ENCODE data around the gene CRB3. TPM values are rescaled to one million over a fixed set of nuclear protein-coding genes. Genes with fewer than 3 reads are reported as not detected.
"Not testable (repeated sequence)": the region's sequence is repeated elsewhere in the genome, so short reads cannot be mapped to it uniquely, and the experiment has no call there.

CRB3 gene
- total RNA-seq, 2 experiments from 2014 or later: 1.1 TPM; not detected in 1

DNA sequence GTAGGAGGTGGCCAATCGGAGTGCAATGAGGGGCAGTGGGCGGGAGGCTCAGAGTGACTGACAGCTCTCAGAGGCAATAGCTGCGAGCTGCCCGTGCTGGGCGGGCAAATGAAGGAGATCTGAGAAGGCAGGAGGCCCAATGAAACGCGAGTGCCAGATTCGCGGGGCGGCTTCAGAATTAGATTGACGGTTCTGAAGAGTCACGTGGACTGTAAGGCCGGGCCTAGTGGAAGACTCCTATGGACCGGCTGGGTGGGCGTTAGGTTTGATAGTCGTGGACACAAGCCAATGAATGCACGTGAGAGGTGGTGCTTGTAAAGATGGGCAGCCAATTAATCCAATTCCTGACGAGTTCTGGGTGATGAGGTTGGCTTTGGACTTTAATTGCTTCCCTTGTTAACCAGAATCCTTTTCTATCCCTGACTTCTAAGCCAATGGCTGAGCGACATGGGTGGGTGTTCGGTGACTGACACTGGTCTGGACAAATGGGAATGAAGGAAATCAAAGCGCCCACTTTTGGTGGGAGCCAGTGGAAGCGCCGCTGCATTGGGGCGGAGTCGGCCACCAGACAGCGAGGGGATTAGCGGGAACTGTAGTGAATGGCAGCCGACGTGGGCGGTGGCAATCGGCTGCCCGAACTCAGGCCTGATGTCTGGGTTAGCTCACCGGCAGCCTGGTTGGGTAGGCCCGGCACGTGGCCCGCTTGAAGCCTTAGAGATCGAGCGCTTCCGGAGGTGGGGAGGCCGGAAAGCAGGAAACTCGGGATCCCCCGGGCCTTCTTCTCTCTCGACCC, 38.9 kb upstream of the CRB3 start:
- Mint-ChIP-seq H3K27me3 (ENCODE audit: low read depth) (no peaks in the 10 kb centered on the region), H3K9me3 (ENCODE audit: insufficient read depth) (no peaks in the 10 kb centered on the region), H3K27ac (peak overlapping the region; percentile 97), H3K4me3 (peak overlapping the region; percentile 68), H3K4me1 (ENCODE audit: low read depth) (peaks cover 37% of the 10 kb centered on the region), H3K36me3 (ENCODE audit: low read depth) (peaks cover 26% of the 10 kb centered on the region)
- ChIA-PET POLR2A (interaction anchor here (0.6 to 1.8 kb wide), 7 partner anchors 10 to 376 kb away, joined by 3 to 11 read pairs (median 4); partner anchors contain the start of genes DENND1C and GTF2F1), CTCF (interaction anchor here (0.7 to 1.9 kb wide), 12 partner anchors 10 to 363 kb away, joined by 3 to 7 read pairs (median 4); partner anchors contain the start of genes ALKBH7, DENND1C and SLC25A23)
- ATAC-seq (peak; percentile 90), DNase-seq (peak; percentile 100)

DNA sequence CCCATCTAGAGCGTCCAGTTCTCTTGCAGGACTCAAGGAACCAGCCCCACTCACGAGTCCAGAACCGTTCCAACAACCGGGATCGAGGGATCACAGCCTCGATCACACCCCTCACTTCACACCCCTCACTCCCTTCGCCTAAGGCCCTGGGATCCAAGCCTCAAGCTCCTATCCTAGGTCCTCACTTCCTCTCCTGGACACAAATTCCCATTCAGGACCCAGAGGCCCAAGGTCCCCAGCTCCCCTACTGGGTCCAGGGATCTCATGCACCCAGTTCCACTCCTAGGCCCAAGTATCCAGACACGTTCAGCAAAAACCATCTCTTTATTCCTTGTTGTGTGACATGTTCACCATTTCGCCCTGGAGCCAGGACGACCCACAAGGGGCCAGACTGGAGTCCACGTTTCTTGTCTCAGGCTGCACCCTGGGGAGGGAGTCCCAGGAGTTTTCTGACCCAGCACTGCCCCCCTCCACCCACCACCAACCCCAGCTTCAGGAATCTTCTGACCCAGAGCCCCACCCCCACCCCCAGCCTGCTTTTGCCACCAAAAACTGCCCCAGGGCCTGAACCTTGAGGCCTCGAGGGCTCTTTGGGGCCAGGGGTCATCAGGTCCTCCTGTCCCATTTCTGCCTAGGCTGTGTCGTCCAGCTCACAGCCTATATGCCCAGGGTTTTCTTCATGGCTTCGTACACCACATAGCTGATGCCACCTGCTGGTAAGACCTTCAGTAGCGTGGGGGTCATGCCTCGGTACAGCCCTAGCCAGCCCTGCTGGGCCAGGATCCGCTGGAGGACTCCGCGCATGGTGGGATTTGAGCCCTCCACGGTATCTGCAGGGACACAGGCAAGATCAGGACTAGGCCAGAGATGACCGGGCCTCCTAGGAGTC, 38.1 kb upstream of the CRB3 start:
- ChIA-PET POLR2A (interaction anchor here (1.5 to 1.8 kb wide), 2 partner anchors 9 to 56 kb away, joined by 3 to 11 read pairs; partner anchors contain the start of gene DENND1C), CTCF (interaction anchor here (1.1 to 1.9 kb wide), 8 partner anchors 9 to 364 kb away, joined by 3 to 7 read pairs (median 4); partner anchors contain the start of genes ALKBH7, DENND1C and SLC25A23)
- Mint-ChIP-seq H3K27ac (peak overlapping the region; percentile 97), H3K36me3 (ENCODE audit: low read depth) (peaks cover 17% of the 10 kb centered on the region), H3K4me1 (ENCODE audit: low read depth) (peaks cover 38% of the 10 kb centered on the region), H3K4me3 (peak overlapping the region; percentile 68), H3K9me3 (ENCODE audit: insufficient read depth) (no peaks in the 10 kb centered on the region), H3K27me3 (ENCODE audit: low read depth) (no peaks in the 10 kb centered on the region)
- no peak for DNase-seq
- ATAC-seq: no peak

DNA sequence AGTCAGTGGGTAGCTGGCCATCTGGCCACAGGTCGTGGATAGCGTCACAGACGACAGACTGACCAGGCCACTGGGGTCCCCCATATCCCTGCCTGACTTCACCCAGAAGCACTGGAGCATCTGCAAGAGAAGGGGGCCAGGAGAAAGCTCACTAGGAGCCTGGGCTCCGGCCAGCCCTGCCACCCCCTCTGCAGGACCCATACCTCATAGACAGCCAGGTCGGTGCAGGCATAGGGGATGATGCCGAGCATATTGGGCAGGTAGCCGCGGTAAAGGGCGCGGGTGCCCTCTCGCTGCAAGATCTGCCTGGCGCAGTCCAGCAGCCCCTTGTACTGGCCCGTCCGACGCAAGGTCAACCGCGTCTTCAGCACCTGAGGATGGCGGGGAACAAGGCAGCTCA, 36.9 kb upstream of the CRB3 start:
- Mint-ChIP-seq H3K4me1 (ENCODE audit: low read depth) (peaks cover 33% of the 10 kb centered on the region), H3K9me3 (ENCODE audit: insufficient read depth) (no peaks in the 10 kb centered on the region), H3K36me3 (ENCODE audit: low read depth) (peaks cover 12% of the 10 kb centered on the region), H3K4me3 (no peak overlapping the region), H3K27ac (no peak overlapping the region), H3K27me3 (ENCODE audit: low read depth) (no peaks in the 10 kb centered on the region)
- no peak for DNase-seq
- no peak for ATAC-seq
- ChIA-PET CTCF (no interaction called here), POLR2A (no interaction called here)

DNA sequence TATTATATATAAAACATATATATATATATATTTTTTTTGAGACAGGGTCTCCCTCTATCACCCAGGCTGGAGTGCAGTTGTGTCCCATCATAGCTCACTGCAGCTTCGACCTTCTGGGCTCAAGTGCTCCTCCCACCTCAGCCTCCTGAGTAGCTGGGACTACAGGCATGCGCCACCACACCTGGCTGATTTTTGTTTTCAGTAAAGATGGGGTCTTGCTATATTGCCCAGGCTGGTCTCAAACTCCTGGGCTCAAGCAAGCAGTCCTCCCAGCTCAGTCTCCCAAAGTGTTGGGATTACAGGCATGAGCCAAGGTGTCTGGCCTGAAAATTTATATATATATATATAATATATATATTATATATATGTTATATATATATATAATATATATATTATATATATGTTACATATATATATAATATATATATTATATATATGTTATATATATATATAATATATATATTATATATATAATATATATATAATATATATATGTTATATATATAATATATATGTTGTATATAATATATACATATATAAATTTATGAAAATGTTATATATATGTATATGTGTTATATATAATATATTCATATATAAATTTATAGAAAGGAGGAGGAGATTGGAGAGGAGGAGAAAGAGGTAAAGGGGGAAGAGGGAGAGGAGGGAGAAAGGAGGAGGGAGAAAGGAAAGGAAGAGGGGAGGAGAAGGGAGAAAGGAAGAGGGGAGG, 35.2 kb upstream of the CRB3 start:
- H3K4me1 Mint-ChIP-seq (ENCODE audit: low read depth): peaks cover 20% of the 10 kb centered on the region
- H3K27me3 Mint-ChIP-seq (ENCODE audit: low read depth); H3K27ac Mint-ChIP-seq; H3K36me3 Mint-ChIP-seq (ENCODE audit: low read depth); ATAC-seq; CTCF ChIA-PET; DNase-seq; H3K9me3 Mint-ChIP-seq (ENCODE audit: insufficient read depth); H3K4me3 Mint-ChIP-seq: not testable (repeated sequence)
- POLR2A ChIA-PET: interaction anchor here (0.7 kb wide), 1 partner anchor 31 kb away, joined by 3 read pairs; the partner anchor contains the start of gene SLC25A23

DNA sequence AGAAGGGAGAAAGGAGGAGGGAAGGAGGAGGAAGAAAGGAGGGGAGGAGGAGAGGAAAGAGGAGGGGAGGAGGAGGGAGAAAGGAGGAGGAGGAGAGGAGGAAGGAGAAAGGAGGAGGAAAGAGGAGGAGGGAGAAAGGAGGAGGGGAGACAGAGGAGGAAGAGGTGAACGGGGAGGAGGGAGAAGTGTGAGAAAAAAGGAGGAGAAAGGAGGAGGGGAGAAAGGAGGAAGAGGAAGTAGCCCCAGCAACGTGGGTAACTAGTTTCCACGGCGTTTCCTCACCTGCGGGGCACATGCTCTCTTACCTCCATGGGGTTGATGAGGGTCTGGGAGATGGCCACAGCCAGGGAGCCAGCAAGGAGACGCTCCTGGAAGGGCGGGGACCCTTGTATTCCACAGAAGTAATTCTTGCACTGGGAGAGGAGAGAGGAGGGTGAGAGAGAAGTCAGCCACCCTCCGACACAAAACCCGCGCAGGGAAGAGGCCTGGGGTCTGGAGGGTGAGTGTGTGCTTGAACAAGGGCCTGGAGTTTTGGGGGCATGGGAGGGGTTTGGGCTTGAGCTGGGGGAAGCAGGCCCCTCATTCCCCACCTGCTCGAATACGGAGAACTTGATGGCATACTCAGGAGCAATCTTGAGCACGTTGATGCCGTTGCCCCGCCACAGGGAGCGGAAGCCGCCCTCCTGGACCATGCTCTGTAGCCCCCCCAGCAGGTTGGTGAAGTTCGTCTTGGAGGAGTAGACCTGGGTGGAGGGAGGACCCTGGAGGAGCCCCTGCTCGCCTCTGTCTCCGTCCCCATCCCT, 34.5 kb upstream of the CRB3 start:
- POLR2A ChIA-PET: no interaction called here
- H3K27me3 Mint-ChIP-seq (ENCODE audit: low read depth): no peaks in the 10 kb centered on the region
- DNase-seq (no peak), ATAC-seq (no peak)
- no peaks in the 10 kb centered on the region for H3K9me3 Mint-ChIP-seq (ENCODE audit: insufficient read depth)
- no peaks in the 10 kb centered on the region for H3K36me3 Mint-ChIP-seq (ENCODE audit: low read depth)
- CTCF ChIA-PET: no interaction called here
- H3K4me3 Mint-ChIP-seq: peak overlapping the region; percentile 49
- peak overlapping the region; percentile 52 for H3K27ac Mint-ChIP-seq
- H3K4me1 Mint-ChIP-seq (ENCODE audit: low read depth): peaks cover 20% of the 10 kb centered on the region

DNA sequence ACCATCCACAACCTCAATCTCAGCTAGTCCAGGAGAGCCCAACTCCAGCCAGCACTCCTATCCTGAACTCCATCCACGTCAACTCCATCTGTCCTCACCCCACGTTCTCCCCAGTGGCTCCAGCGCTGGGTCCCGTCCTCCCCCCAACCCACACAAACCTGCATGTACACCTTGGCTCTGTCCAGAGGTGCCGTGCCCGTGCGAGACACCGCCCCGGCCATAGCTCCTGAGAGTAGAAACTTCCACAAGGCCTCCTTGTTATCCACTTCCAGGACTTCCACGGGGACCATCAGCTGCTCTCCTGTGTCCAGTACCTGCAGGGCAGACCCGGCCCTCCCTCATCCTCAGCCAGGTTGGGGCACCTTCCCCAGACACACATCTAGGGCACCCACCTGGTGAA, 32.2 kb upstream of the CRB3 start:
- ChIA-PET CTCF (interaction anchor here (1.2 kb wide), 1 partner anchor 73 kb away, joined by 3 read pairs; no protein-coding TSS in a partner anchor), POLR2A (no interaction called here)
- H3K36me3 Mint-ChIP-seq (ENCODE audit: low read depth): no peaks in the 10 kb centered on the region

DNA sequence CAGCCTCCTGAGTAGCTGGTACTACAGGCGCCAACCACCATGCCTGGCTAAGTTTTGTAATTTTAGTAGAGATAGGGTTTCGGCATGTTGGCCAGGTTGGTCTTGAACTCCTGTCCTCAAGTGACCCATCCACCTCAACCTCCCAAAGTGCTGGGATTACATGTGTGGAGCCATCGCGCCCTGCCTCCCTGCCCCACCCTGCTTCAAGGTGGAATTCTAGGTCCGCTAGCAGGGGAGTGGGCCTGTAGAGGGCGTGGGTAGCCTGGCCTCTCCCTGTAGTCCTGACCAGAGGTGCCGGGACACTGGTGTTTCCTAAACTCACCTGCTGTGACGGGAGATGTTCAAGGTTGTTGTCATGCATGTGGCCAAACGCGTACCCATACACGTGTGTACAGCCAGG, 30.9 kb upstream of the CRB3 start:
- Mint-ChIP-seq H3K4me3 (no peak overlapping the region), H3K27ac (no peak overlapping the region), H3K27me3 (ENCODE audit: low read depth) (no peaks in the 10 kb centered on the region), H3K36me3 (ENCODE audit: low read depth) (no peaks in the 10 kb centered on the region), H3K9me3 (ENCODE audit: insufficient read depth) (no peaks in the 10 kb centered on the region), H3K4me1 (ENCODE audit: low read depth) (peaks cover 9% of the 10 kb centered on the region)
- CTCF ChIA-PET: no interaction called here
- no peak for ATAC-seq
- no peak for DNase-seq
- POLR2A ChIA-PET: no interaction called here

More for the DNA sequence above, 32.2 kb upstream of the CRB3 start:
- Mint-ChIP-seq H3K4me3 (no peak overlapping the region), H3K4me1 (ENCODE audit: low read depth) (peaks cover 9% of the 10 kb centered on the region), H3K27ac (no peak overlapping the region), H3K9me3 (ENCODE audit: insufficient read depth) (no peaks in the 10 kb centered on the region), H3K27me3 (ENCODE audit: low read depth) (no peaks in the 10 kb centered on the region)
- no peak for DNase-seq
- ATAC-seq: no peak

DNA sequence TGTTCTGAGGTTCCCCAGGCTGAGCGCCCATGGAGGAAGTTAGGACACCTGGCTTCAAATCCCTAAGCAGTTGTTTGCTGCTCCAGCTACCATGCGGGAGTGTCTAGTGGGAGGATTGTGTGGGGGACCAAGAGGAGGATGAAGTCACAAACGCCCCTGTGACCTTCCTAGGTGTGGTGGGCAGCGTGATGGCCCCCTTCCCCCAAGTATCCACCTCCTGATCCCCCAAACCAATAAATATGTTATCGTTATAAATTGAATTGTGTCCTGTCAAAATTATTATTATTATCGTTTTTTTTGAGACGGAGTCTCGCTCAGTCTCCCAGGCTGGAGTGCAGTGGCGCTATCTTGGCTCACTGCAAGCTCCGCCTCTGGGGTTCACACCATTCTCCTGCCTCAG, 30.4 kb upstream of the CRB3 start, which contains the start of gene SLC25A41:
TSS of gene SLC25A41 (minus strand) at position 101 of the 400 bp plus-strand sequence. CDS start at position 31, 70 bp downstream.
- Mint-ChIP-seq H3K36me3 (ENCODE audit: low read depth) (no peaks in the 10 kb centered on the region), H3K9me3 (ENCODE audit: insufficient read depth) (no peaks in the 10 kb centered on the region), H3K4me3 (no peak within 1 kb of the TSS), H3K4me1 (ENCODE audit: low read depth) (peaks cover 9% of the 10 kb centered on the region), H3K27ac (no peak within 1 kb of the TSS), H3K27me3 (ENCODE audit: low read depth) (no peaks in the 10 kb centered on the region)
- CTCF ChIA-PET: no interaction called here
- no peak for DNase-seq
- ATAC-seq: no peak
- POLR2A ChIA-PET: no interaction called here

DNA sequence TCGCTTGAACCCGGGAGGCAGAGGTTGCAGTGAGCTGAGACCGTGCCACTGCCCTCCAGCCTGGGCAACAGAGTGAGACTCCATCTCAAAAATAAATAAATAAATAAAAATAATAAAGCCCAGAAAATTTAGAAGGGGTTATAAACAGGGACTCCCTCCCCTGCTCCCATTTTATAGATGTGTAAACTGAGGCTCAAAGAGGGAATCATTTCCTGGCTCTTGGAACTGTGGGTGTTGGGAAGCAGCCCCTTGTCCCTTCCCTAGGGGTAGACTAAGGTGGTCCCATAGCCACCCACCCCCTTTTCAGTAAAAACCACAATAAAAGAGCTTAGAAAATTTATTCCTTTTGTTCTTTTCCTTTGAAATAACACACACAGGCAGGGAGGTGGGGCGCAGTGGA, 24.3 kb upstream of the CRB3 start:
- DNase-seq (no peak), ATAC-seq (no peak)
- no peak overlapping the region for H3K4me3 Mint-ChIP-seq
- H3K27ac Mint-ChIP-seq: no peak overlapping the region
- no peaks in the 10 kb centered on the region for H3K4me1 Mint-ChIP-seq (ENCODE audit: low read depth)
- H3K36me3 Mint-ChIP-seq (ENCODE audit: low read depth): no peaks in the 10 kb centered on the region
- H3K27me3 Mint-ChIP-seq (ENCODE audit: low read depth): no peaks in the 10 kb centered on the region
- CTCF ChIA-PET: no interaction called here
- no peaks in the 10 kb centered on the region for H3K9me3 Mint-ChIP-seq (ENCODE audit: insufficient read depth)
- POLR2A ChIA-PET: no interaction called here

DNA sequence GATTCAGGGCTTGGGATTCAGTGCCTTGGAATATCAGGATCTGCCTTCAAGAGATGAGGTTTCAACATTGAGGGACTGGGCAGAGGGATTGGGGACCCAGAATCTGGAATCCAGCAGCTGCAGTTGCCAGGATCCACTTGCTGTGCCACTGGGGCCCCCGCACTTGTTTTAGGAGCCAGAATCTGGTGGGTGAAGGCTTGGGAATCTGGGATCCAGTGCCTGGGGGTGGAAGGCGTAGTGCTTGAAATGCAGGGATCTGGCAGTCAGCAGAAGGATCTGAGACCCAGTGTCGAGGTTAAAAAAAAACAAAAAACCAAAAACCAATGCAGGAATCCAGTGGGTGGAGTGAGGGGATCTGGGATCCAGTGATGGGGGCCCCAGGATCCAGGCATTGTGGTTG, 23.2 kb upstream of the CRB3 start:
- Mint-ChIP-seq H3K27ac (no peak overlapping the region), H3K9me3 (ENCODE audit: insufficient read depth) (no peaks in the 10 kb centered on the region), H3K4me1 (ENCODE audit: low read depth) (no peaks in the 10 kb centered on the region), H3K27me3 (ENCODE audit: low read depth) (no peaks in the 10 kb centered on the region), H3K4me3 (no peak overlapping the region), H3K36me3 (ENCODE audit: low read depth) (no peaks in the 10 kb centered on the region)
- ChIA-PET CTCF (no interaction called here), POLR2A (no interaction called here)
- DNase-seq (no peak), ATAC-seq (no peak)
